SK-N-MC (cell line): ENCODE measurements around the gene HOXA4.

ENCODE experiments used
- EZH2 ChIP-seq: fragments of 200-600 bp; sonication (generic); IDR thresholded peaks from one replicate; pipeline ENCODE4 v1.6.1; 2017; ENCODE audit warnings: antibody characterized with exemption
- FOXP2 ChIP-seq: optimal IDR thresholded peaks from 2 replicates; pipeline ENCODE3; 2011; ENCODE audit warnings: mild to moderate bottlenecking, moderate library complexity; ENCODE audit not compliant: insufficient read depth; ENCODE audit errors: extremely low read length, control extremely low read depth
- POLR2AphosphoS5 ChIP-seq: IDR thresholded peaks from 2 replicates; pipeline ENCODE4 v1.6.1; 2012; ENCODE audit warnings: mild to moderate bottlenecking, low read depth, low read length, borderline replicate concordance

DNA sequence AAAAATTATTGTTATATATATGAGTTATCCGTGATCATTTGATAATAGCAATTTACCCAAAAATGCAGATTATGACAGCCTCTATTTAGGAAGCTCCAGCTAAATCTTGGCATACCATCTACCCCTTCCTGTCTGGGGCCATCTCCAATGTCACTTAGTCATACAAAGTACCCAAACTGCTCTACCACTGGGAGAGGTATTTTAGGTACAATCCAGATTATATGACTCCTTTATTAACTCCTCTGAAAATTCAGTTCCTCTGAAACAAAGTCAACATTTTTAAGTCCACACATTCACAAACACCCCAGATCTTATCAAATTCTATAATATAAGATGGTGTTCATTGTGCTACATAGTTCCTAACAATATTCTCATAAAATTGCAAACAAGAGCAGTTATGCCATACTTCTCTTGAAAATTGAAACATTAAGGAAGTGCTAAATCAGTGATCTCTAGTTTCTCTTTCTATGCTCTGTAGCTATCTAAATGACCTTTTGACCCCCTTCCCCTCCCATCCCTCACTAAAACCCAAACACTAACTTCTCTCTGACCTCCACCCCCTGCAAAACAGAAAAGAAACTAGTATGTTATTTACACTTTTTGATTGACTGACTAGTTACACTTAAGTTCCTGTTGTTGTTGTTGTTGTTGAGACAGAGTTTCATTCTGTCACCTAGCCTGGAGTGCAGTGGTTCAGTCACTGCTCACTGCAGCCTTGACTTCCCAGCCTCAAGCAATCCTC lies 51.2 kb downstream of the HOXA4 start:
- TF ChIP-seq POLR2AphosphoS5 = no peak
- no peak for TF ChIP-seq EZH2
- no peak for TF ChIP-seq FOXP2
